Natural killer cell (primary cell): ENCODE measurements around the gene COX6B2. TPM values are rescaled to one million over a fixed set of nuclear protein-coding genes. Genes with fewer than 3 reads are reported as not detected.

Experiments used
- ATAC-seq, 3 donors: fragments of 150-1000 bp in 2 of 3; fragments of 200-7000 bp in 1 of 3; cut with Tn5 transposase; 1 replicate in 1 of 3; 2 replicates in 2 of 3; pipeline ENCODE4 v1.10.0; 2021; ENCODE audit warnings: mild to moderate bottlenecking in 2 of 3, moderate library complexity in 2 of 3
- DNase-seq, 2 donors: peaks; one replicate each; pipeline versions ENCODE4 v3.0.0 to v3.0.0-alpha.2; 2013 to 2021; ENCODE audit warnings: mixed read lengths in 1 of 2
- H3K27ac ChIP-seq: one replicate; pipeline ENCODE4 v1.5.1; 2013; ENCODE audit warnings: mild to moderate bottlenecking, low read length
- H3K27me3 ChIP-seq: one replicate; pipeline ENCODE4 v1.6.1; 2013; ENCODE audit warnings: low read length; ENCODE audit not compliant: control insufficient read depth, insufficient read depth
- H3K36me3 ChIP-seq: one replicate; pipeline ENCODE4 v1.6.1; 2013; ENCODE audit warnings: low read length; ENCODE audit not compliant: control insufficient read depth, insufficient read depth
- H3K4me1 ChIP-seq: one replicate; pipeline ENCODE4 v1.6.1; 2013; ENCODE audit warnings: low read length; ENCODE audit not compliant: control insufficient read depth, insufficient read depth
- H3K4me3 ChIP-seq: one replicate; pipeline ENCODE4 v1.5.1; 2013; ENCODE audit warnings: low read length
- H3K9me3 ChIP-seq: one replicate; pipeline ENCODE4 v1.6.1; 2013; ENCODE audit warnings: low read length; ENCODE audit not compliant: control insufficient read depth, insufficient read depth
- H3K27ac Mint-ChIP-seq, 2 donors: one replicate each; pipeline ENCODE4 v1.8.0; 2022; ENCODE audit warnings: mild to moderate bottlenecking in 2 of 2, mixed read lengths in 2 of 2, moderate library complexity in 1 of 2
- H3K27me3 Mint-ChIP-seq, 2 donors: one replicate each; pipeline ENCODE4 v1.8.0; 2022; ENCODE audit warnings: low read depth in 2 of 2, mixed read lengths in 2 of 2
- H3K36me3 Mint-ChIP-seq: one replicate; pipeline ENCODE4 v1.8.0; 2022; ENCODE audit warnings: mixed read lengths
- H3K4me1 Mint-ChIP-seq, 2 donors: one replicate each; pipeline ENCODE4 v1.8.0; 2022; ENCODE audit warnings: mixed read lengths in 2 of 2
- H3K4me3 Mint-ChIP-seq: one replicate; pipeline ENCODE4 v1.8.0; 2022; ENCODE audit warnings: mild to moderate bottlenecking, moderate library complexity, mixed read lengths
- H3K9me3 Mint-ChIP-seq, 2 donors: one replicate each; pipeline ENCODE4 v1.8.0; 2022; ENCODE audit warnings: mixed read lengths in 2 of 2
- CTCF ChIP-seq: fragments of 200-600 bp; IDR thresholded peaks from one replicate; pipeline ENCODE4 v1.8.0; 2022; ENCODE audit warnings: antibody characterized with exemption
- WGBS: methylation state at CpG from one replicate; pipeline ENCODE4 v1.1.7; 2013; ENCODE audit warnings: missing lambda C conversion rate; ENCODE audit not compliant: insufficient coverage; 5-methylcytosine and 5-hydroxymethylcytosine counted together
- intact Hi-C: fragments of 100-400 bp; cut with micrococcal nuclease; formaldehyde crosslinking; loops from one replicate; pipeline ENCODE4 v1.14.2; 2022
- total RNA-seq, 4 donors: library from RNA; stranded (reverse); fragments of 120-200 nt in 1 of 4; gene quantifications; one replicate each; pipeline versions ENCODE4 v1.2.3 to v1.2.4, GENCODE V29; 2013 to 2022

Gene COX6B2
- total RNA-seq, 3 donors from 2014 or later (not counting 1 experiment from before 2014, with no cell fraction given) = 0.26 to 6.5 TPM; not detected in 1

GRCh38 chr19:55362174-55362989 lies 7.9 kb upstream of the COX6B2 start:
- H3K36me3 ChIP-seq = no peaks in the 10 kb centered on the region
- H3K4me1 Mint-ChIP-seq = no peaks in the 10 kb centered on the region
- no peaks in the 10 kb centered on the region for H3K9me3 ChIP-seq
- H3K27me3 Mint-ChIP-seq = peaks cover 4 to 9% of the 10 kb centered on the region in 2 donors
- H3K27ac ChIP-seq = no peak overlapping the region
- WGBS = 86% methylated on average over 38 of the region's 38 CpGs
- intact Hi-C loops = no loop called here
- no peak for DNase-seq
- TF ChIP-seq CTCF = no peak
- H3K36me3 Mint-ChIP-seq = no peaks in the 10 kb centered on the region
- H3K4me3 Mint-ChIP-seq = no peak overlapping the region
- no peaks in the 10 kb centered on the region for H3K27me3 ChIP-seq
- H3K4me1 ChIP-seq = no peaks in the 10 kb centered on the region
- no peak overlapping the region for H3K4me3 ChIP-seq
- H3K9me3 Mint-ChIP-seq = no peaks in the 10 kb centered on the region
- no peak for ATAC-seq
- no peak overlapping the region for H3K27ac Mint-ChIP-seq

GRCh38 chr19:55360902-55361301 lies 6.4 kb upstream of the COX6B2 start:
- WGBS = 84% methylated on average over 16 of the region's 16 CpGs
- H3K4me1 ChIP-seq = no peaks in the 10 kb centered on the region
- no peaks in the 10 kb centered on the region for H3K36me3 ChIP-seq
- no peaks in the 10 kb centered on the region for H3K9me3 ChIP-seq
- H3K9me3 Mint-ChIP-seq = no peaks in the 10 kb centered on the region
- H3K4me1 Mint-ChIP-seq = no peaks in the 10 kb centered on the region
- peaks cover 9 to 10% of the 10 kb centered on the region in 2 donors for H3K27me3 Mint-ChIP-seq
- no peak overlapping the region for H3K27ac ChIP-seq
- DNase-seq (no peak), ATAC-seq (no peak)
- H3K4me3 ChIP-seq = no peak overlapping the region
- H3K27me3 ChIP-seq = no peaks in the 10 kb centered on the region
- TF ChIP-seq CTCF = no peak
- intact Hi-C loops = no loop called here
- no peak overlapping the region for H3K27ac Mint-ChIP-seq
- H3K4me3 Mint-ChIP-seq = no peak overlapping the region
- no peaks in the 10 kb centered on the region for H3K36me3 Mint-ChIP-seq

- no peak overlapping the region for H3K27ac Mint-ChIP-seq
- no peaks in the 10 kb centered on the region for H3K36me3 Mint-ChIP-seq
- TF ChIP-seq CTCF = no peak
- intact Hi-C loops = no loop called here
- no peak overlapping the region for H3K27ac ChIP-seq
- no peak overlapping the region for H3K4me3 Mint-ChIP-seq
- DNase-seq = no peak
- no peaks in the 10 kb centered on the region for H3K4me1 Mint-ChIP-seq
- H3K36me3 ChIP-seq = no peaks in the 10 kb centered on the region
- peaks cover 10 to 15% of the 10 kb centered on the region in 2 donors for H3K27me3 Mint-ChIP-seq
- H3K9me3 ChIP-seq = no peaks in the 10 kb centered on the region
- peaks cover 7% of the 10 kb centered on the region for H3K4me1 ChIP-seq
- H3K4me3 ChIP-seq = no peak overlapping the region
- no peaks in the 10 kb centered on the region for H3K9me3 Mint-ChIP-seq
- no peak for ATAC-seq
- peaks cover 2% of the 10 kb centered on the region for H3K27me3 ChIP-seq
- 90% methylated on average over 32 of the region's 32 CpGs for WGBS
Observed at GRCh38 chr19:55358943-55359908, 4.7 kb upstream of the COX6B2 start.
